ENCODE data around the gene RAB32. TPM values are rescaled to one million over a fixed set of nuclear protein-coding genes. Genes with fewer than 3 reads are reported as not detected.

The RAB32 gene
- total RNA-seq, 1 experiment from 2014 or later = 4.7 TPM

GRCh38 chr6:146574211-146574610 is 30.6 kb downstream of the RAB32 start:
- Mint-ChIP-seq H3K9me3 (peaks cover 0 to 3% of the 10 kb centered on the region in 2 experiments; a peak in 2 of 5 replicates), H3K36me3 (ENCODE audit: insufficient read depth in 1 of 3, low read depth in 3 of 3) (no peaks in the 10 kb centered on the region), H3K4me1 (no peaks in the 10 kb centered on the region), H3K4me3 (no peak overlapping the region), H3K27me3 (ENCODE audit: low read depth) (no peaks in the 10 kb centered on the region), H3K27ac (no peak overlapping the region)
- Histone ChIP-seq H3K27me3 (ENCODE audit: insufficient read depth, low read length) (no peaks in the 10 kb centered on the region), H2AFZ (ENCODE audit: low read length) (no peak overlapping the region), H3K79me1 (ENCODE audit: insufficient read depth, low read depth, low read length, poor library complexity, severe bottlenecking) (no peaks in the 10 kb centered on the region), H2BK12ac (ENCODE audit: insufficient read length, low read depth, low read length) (no peak overlapping the region), H3K18ac (ENCODE audit: insufficient read length, low read depth, low read length) (no peak overlapping the region), H4K91ac (ENCODE audit: insufficient read length, low read depth, low read length) (no peak overlapping the region), H2BK15ac (ENCODE audit: low read depth, low read length) (no peak overlapping the region), H4K8ac (replicated peaks; ENCODE audit: insufficient read length, low read depth, low read length) (no peak overlapping the region), H2BK120ac (ENCODE audit: low read depth, low read length, poor library complexity, severe bottlenecking) (no peak overlapping the region), H2BK5ac (ENCODE audit: insufficient read length, low read length) (no peak overlapping the region), H3K14ac (ENCODE audit: insufficient read depth, low read length) (no peak overlapping the region), H3K56ac (ENCODE audit: insufficient read length, low read depth, low read length) (no peak overlapping the region), H3K9me3 (ENCODE audit: control insufficient read depth, low read depth, low read length) (no peaks in the 10 kb centered on the region), H3K79me2 (ENCODE audit: insufficient read depth, low read length) (no peaks in the 10 kb centered on the region), H3K4me2 (ENCODE audit: insufficient read depth, insufficient read length, low read length) (no peak overlapping the region), H2AK5ac (ENCODE audit: insufficient read length, low read length) (no peak overlapping the region), H3K23me2 (ENCODE audit: insufficient read length, low read depth, low read length, poor library complexity, severe bottlenecking) (no peaks in the 10 kb centered on the region), H3K23ac (ENCODE audit: insufficient read length, low read depth, low read length) (no peak overlapping the region), H3T11ph (ENCODE audit: low read length) (no peak overlapping the region), H3K4me1 (ENCODE audit: insufficient read depth, low read length) (no peaks in the 10 kb centered on the region), H4K5ac (ENCODE audit: insufficient read length, low read depth, low read length) (no peak overlapping the region), H4K20me1 (ENCODE audit: control insufficient read depth, insufficient read depth, insufficient read length) (no peaks in the 10 kb centered on the region), H2BK20ac (ENCODE audit: low read depth, low read length, poor library complexity, severe bottlenecking) (no peak overlapping the region), H3K27ac (ENCODE audit: insufficient read length, low read depth, low read length) (no peak overlapping the region), H3K4ac (ENCODE audit: low read depth, low read length) (no peak overlapping the region), H3K9ac (ENCODE audit: extremely low read depth, insufficient read length, low read length) (no peak overlapping the region)
- no peak for TF ChIP-seq CTCF (conservative IDR thresholded peaks at IDR 0.05)
- no CpG with 5 or more reads among the region's 1 CpG for WGBS (ENCODE audit: extremely low coverage, insufficient read length, low lambda C conversion rate)
- no peak for DNase-seq
